ENCODE data around the gene SVIL.
A peak's percentile ranks its signal among the peaks of the same experiment; 100 is the strongest.
"Not testable (repeated sequence)": the region's sequence is repeated elsewhere in the genome, so short reads cannot be mapped to it uniquely, and the experiment has no call there.

The SVIL gene

GRCh38 chr10:29648114-29648982 is 13.6 kb upstream of the SVIL start:
- peak; percentile 26 for DNase-seq

GRCh38 chr10:29647478-29647877 is 12.7 kb upstream of the SVIL start:
- DNase-seq = no peak

GRCh38 chr10:29646960-29647461 is 12.2 kb upstream of the SVIL start:
- no peak for DNase-seq

- DNase-seq = peak; percentile 27
These were observed 11.6 kb upstream of the SVIL start for GRCh38 chr10:29646238-29646902.

- DNase-seq = no peak
These were observed 9.2 kb upstream of the SVIL start for GRCh38 chr10:29643771-29644501.

GRCh38 chr10:29642990-29643389 is 8.2 kb upstream of the SVIL start:
- DNase-seq = no peak

- DNase-seq = no peak
These were observed 2.8 kb upstream of the SVIL start for GRCh38 chr10:29637537-29637936.

GRCh38 chr10:29636178-29636577 is 1.4 kb upstream of the SVIL start:
- DNase-seq = no peak

GRCh38 chr10:29635711-29636144 is 957 bp upstream of the SVIL start:
- no peak for DNase-seq

- no peak for DNase-seq
These were observed 666 bp downstream of the SVIL start for GRCh38 chr10:29634105-29634504.

- no peak for DNase-seq
These were observed 3.8 kb downstream of the SVIL start for GRCh38 chr10:29631049-29631339.

GRCh38 chr10:29630205-29631048 is 4.3 kb downstream of the SVIL start:
- DNase-seq = no peak

- DNase-seq = no peak
These were observed 5.8 kb downstream of the SVIL start for GRCh38 chr10:29628912-29629526.

- no peak for DNase-seq
These were observed 6.5 kb downstream of the SVIL start for GRCh38 chr10:29628311-29628710.

GRCh38 chr10:29627201-29628132 is 7.3 kb downstream of the SVIL start:
- DNase-seq = no peak

GRCh38 chr10:29624357-29624756 is 10.4 kb downstream of the SVIL start:
- not testable (repeated sequence) for DNase-seq

GRCh38 chr10:29623797-29624196 is 11.0 kb downstream of the SVIL start:
- no peak for DNase-seq

GRCh38 chr10:29622382-29622922 is 12.3 kb downstream of the SVIL start:
- DNase-seq = no peak

GRCh38 chr10:29621161-29621560 is 13.6 kb downstream of the SVIL start:
- no peak for DNase-seq

GRCh38 chr10:29620112-29620690 is 14.6 kb downstream of the SVIL start:
- no peak for DNase-seq

Measured in stimulated activated CD4-positive, alpha-beta T cell treated with anti-CD3 and anti-CD28 coated beads, Interleukin-15, amount 100 ng/mL, for 24 hours (primary cell).